ENCODE data around the gene DUSP10. TPM values are rescaled to one million over a fixed set of nuclear protein-coding genes. Genes with fewer than 3 reads are reported as not detected.
A peak's percentile ranks its signal among the peaks of the same experiment; 100 is the strongest.

Gene DUSP10
- polyA plus RNA-seq, 1 donor from 2014 or later: 8.6 TPM

DNA sequence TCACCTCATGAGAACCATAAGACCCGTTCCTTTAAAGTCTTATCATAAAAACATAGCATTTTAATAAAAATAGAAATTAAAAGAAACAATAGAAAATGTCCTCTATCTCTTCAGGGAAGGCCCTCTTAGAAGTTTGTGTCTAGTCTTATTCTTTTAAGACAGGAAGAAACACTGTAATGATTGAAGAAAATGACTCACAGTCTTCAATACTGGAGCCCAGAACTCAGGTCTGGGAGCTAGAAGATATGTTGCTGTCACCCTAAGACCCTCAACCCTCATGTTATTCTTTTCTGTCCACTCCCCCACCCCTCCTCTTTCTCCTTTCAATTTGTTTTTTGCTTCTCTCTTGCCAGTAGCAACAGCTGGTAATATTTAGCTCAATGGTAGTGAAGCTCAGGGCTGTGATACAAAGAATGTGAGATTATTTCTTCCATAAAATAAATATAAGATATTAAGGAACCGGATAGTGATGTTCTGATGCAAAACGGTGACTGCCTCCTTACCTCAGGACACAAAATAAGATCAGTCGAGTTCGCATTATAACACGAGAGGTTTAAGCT, 12.0 kb downstream of the DUSP10 start:
- no peak overlapping the region for H3K4me3 Mint-ChIP-seq
- peaks cover 0 to 4% (median 0%) of the 10 kb centered on the region in 3 donors for H3K9me3 Mint-ChIP-seq
- peaks cover 6% of the 10 kb centered on the region for H3K36me3 Mint-ChIP-seq
- peaks cover 26 to 51% (median 40%) of the 10 kb centered on the region in 3 donors for H3K4me1 Mint-ChIP-seq
- no peaks in the 10 kb centered on the region for H3K27me3 Mint-ChIP-seq
- H3K27ac Mint-ChIP-seq: no peak overlapping the region

DNA sequence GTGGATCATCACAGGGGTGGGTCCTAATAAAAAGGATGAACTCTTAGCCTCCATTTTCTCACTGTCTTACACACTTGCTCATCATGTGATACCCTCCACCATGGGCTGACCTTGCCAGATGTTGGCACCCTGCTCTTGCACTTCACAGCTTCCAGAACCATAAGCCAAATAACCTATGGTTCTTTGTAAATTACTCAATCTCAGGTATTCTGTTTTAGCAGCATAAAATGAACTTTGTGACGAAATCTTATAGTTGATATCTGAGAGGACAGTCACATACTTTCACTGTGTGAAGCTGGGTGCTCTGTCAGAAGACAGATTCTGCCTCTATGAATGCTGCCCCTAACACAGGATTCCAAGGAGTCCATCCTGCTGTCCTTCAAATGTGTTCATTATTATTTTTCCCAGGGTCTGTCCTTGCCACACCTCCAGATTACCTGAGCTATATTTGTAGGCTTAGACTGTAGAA, 13.8 kb downstream of the DUSP10 start:
- Mint-ChIP-seq H3K9me3 (peaks cover 3 to 6% (median 5%) of the 10 kb centered on the region in 3 donors), H3K4me1 (peaks cover 18 to 40% (median 28%) of the 10 kb centered on the region in 3 donors), H3K36me3 (peaks cover 10% of the 10 kb centered on the region), H3K27ac (peak overlapping the region in 1 of 3 donors; percentile 67), H3K27me3 (no peaks in the 10 kb centered on the region), H3K4me3 (peak overlapping the region in 1 of 4 donors; percentile 55)

DNA sequence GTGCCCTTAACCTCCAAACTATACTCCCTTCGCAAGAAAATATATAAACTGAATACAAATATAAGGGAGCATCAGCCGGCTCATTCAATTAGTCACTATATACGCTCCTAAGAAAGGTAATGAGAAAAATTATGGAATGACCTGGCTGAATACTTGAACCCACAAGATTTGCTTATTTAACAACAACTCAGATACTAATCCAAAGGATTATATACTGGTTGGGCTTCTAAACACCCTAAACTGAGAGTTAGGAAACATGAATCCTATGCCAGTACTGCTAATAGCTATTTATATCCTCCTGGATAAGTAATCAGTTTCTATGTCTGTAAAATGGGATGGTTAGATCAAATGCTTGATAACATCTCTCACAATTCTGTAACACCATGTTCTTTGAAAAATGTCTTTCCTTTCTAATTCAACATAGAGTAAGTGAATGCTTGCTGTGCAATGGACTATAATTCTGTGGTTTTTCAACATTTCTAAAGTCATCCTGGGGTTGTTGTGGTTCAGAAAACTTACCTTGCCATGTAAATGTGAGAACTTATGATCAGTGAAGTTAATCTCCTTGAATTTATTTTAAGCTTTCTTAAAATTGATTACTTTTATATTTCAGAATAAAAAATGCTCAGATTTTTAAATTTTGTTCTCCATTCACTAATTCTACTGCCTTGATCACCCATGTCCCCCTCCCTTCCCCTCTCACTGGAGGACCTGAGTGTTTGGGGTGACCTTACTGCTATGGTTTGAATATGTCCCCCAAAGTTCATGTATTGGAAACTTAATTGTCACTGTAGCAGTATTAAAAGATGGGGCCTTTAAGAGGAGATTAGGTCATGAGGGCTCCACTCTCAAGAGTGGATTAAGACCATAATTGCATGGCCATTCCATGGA, 14.5 kb downstream of the DUSP10 start:
- Mint-ChIP-seq H3K4me1 (peaks cover 16 to 42% (median 27%) of the 10 kb centered on the region in 3 donors), H3K27ac (peak overlapping the region in 1 of 3 donors; percentile 59), H3K36me3 (peaks cover 10% of the 10 kb centered on the region), H3K9me3 (peaks cover 3 to 6% (median 5%) of the 10 kb centered on the region in 3 donors), H3K27me3 (no peaks in the 10 kb centered on the region), H3K4me3 (peak overlapping the region in 1 of 4 donors; percentile 27)

DNA sequence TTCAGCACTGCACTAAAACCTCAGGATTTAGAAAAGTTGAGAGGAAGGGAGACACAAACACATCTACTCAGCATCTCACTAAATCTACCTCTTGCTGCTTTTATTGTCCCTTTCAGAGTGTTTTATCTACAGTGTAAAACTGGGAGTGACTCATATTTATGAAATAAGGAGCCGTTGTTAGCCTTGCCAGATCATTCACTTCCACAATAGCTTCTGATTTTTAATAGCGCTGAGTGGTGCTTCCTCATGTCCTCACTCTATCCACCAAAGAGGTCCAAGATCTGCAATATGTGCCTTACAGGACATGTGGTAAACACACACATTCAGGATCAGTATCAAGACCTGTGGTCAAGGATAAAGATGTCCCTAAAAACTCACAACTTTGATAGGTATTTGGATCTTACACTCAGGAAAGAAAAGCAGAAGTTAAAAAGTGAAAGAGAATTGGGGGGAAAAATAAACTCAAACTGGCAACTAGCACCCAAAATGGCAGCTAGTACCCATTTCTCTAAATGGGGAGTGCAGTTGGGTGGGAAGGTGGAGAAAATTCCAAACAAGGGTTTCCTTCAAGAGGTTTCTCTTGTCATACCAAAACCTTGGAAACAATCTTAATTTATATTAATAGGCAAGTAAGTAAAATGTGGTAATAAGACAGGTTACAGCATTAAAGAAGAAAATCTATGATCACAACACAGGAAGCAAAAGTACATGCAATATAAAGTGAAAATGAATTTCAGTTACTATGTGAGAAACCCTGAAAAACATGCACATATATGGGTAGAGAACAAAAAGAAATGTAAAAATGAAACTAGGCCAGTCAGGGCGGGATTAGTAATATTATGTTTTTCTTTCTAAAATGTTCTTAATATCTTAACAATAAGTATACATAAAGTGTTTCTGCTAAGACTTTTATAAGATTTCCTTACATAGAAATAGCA, 15.9 kb downstream of the DUSP10 start:
- Mint-ChIP-seq H3K4me3 (peak overlapping the region in 2 of 4 donors; percentile 82), H3K9me3 (peaks cover 3 to 6% (median 5%) of the 10 kb centered on the region in 3 donors), H3K27ac (peak overlapping the region in 2 of 3 donors; percentile 71 to 91), H3K4me1 (peaks cover 16 to 53% (median 28%) of the 10 kb centered on the region in 3 donors), H3K36me3 (peaks cover 12% of the 10 kb centered on the region), H3K27me3 (no peaks in the 10 kb centered on the region)

DNA sequence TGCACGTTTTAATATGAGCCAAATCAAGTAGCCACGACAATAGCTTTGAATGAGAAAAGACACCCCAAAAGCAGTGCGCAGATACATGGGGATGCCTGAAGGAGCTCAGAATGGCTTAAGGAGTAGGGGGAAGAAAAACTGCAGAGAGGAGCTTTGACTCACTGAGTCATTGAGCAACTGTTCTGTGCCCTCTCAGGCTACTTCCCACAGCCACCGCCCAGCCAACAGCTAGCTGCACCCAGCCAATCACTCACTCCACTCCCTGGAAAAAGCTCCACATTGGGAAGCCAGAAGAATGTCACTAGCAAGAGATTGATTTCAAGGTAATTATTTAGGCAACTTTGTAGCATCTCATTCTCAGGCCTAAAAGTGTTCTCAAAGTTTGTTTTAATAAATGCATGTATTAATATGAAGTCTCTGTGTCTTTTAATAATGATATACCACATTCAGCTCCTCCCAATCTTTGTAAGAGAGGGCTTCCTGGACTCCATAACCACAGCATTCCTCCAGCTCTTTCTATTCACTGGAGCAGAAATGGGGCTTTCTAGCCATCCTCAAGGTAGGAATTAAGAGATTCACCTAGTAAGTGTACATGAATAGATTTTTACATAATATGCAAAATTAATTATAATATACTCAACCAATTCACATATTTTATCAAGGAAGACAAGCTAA, 16.8 kb downstream of the DUSP10 start:
- no peaks in the 10 kb centered on the region for H3K27me3 Mint-ChIP-seq
- H3K9me3 Mint-ChIP-seq: peaks cover 3 to 6% (median 5%) of the 10 kb centered on the region in 3 donors
- peaks cover 18 to 58% (median 28%) of the 10 kb centered on the region in 3 donors for H3K4me1 Mint-ChIP-seq
- no peak overlapping the region for H3K4me3 Mint-ChIP-seq
- H3K27ac Mint-ChIP-seq: peak overlapping the region in 1 of 3 donors; percentile 77
- peaks cover 11% of the 10 kb centered on the region for H3K36me3 Mint-ChIP-seq

DNA sequence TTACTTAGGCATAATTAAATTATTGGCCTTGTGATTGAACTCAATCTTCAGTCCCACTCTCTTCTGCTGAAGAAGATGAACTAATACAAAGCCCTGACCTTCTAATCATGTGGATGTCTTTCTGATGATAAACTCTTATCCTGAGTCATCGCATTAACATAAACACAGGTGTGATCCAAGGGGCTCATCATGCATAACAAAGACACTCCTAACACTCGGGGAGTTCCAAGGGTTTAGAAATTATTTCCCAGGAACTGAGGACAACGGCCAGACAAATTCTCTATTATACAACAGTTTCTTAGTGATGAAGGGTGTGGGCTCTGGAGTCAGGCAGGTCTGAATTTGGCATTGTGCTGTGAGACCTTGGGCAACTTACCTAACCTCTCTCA, 18.0 kb downstream of the DUSP10 start:
- Mint-ChIP-seq H3K4me1 (peaks cover 20 to 57% (median 28%) of the 10 kb centered on the region in 3 donors), H3K27me3 (no peaks in the 10 kb centered on the region), H3K9me3 (peaks cover 3 to 6% (median 5%) of the 10 kb centered on the region in 3 donors), H3K4me3 (no peak overlapping the region), H3K27ac (peak overlapping the region in 2 of 3 donors; percentile 11 to 55), H3K36me3 (peaks cover 11% of the 10 kb centered on the region)

DNA sequence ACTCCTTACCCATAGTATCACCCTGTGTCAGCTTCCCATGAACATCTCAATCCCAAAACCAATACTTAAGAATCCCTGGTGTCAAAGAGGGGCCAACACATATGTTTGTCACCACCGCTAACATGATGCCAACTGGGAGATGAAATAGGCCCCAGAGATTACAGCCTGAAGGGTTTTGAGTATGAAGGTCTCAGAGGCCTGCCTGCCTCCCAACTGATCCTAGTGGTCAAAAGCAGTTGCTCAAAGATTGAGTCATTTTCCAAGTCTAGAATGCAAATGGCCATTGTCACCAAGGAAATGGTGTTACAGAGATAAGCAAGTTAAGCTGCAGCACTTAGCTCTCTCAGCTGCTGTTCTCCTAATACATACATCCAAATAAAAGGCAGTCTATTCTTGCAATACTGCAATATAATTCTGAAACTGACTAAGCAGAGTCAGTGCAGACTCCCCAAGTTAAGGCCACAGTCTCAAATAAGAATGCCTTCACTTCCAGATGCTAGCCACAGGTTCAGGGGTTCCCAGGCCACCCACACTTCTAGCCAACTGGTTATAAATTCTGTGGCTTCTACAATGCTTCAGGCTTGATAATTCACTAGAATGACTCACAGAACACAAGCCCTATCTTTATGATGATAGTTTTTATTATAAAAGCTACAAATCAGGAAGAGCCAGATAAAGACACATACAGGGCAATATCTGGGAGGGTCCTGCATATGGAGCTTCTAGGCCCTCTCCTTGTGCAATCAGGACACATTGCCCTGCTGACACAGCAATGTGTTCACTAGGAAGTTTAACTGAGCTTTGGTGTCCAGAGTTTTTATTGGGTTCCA, 18.7 kb downstream of the DUSP10 start:
- Mint-ChIP-seq H3K27ac (peak overlapping the region in 1 of 3 donors; percentile 18), H3K4me1 (peaks cover 19 to 51% (median 27%) of the 10 kb centered on the region in 3 donors), H3K27me3 (no peaks in the 10 kb centered on the region), H3K36me3 (peaks cover 14% of the 10 kb centered on the region), H3K9me3 (peaks cover 3 to 6% (median 5%) of the 10 kb centered on the region in 3 donors), H3K4me3 (no peak overlapping the region)

DNA sequence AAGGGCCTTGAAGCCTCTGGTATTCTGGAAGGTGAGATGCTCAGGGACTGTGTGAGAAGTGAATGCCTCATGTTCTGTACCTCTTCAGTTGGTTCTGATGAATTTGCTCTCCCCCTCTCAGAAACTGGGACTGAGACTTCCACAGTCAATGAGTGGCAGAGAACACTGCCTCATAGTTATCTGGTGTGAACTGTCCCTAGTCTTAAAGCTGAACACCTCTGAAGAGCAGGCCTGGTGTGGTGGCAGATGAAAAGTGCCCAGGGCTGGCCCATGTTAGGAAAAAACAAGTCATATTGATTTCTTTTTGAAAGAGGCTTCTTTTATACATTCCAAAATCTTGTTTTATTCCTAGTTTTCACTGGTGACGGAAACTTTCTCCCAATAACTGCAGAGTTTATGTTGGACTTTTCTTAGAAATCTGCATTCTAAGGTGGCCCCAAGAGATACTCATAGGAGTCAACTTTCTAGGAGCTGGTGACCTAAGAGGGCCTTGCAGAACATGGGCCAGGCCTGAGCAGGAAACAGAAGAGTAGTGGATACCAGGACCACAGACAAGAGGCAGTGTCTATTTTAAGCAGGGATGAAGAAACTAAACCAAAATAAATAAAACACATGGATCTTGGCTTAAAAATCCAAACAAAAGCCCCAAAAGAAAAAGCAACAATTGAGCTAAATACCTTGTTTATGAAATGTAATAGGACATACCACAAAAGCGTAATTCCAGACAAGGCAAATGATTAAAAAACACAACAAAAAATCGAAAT, 19.5 kb downstream of the DUSP10 start:
- Mint-ChIP-seq H3K4me3 (no peak overlapping the region), H3K27ac (peak overlapping the region in 2 of 3 donors; percentile 44 to 59), H3K27me3 (no peaks in the 10 kb centered on the region), H3K4me1 (peaks cover 19 to 43% (median 21%) of the 10 kb centered on the region in 3 donors), H3K36me3 (peaks cover 12% of the 10 kb centered on the region), H3K9me3 (peaks cover 3 to 6% (median 5%) of the 10 kb centered on the region in 3 donors)

DNA sequence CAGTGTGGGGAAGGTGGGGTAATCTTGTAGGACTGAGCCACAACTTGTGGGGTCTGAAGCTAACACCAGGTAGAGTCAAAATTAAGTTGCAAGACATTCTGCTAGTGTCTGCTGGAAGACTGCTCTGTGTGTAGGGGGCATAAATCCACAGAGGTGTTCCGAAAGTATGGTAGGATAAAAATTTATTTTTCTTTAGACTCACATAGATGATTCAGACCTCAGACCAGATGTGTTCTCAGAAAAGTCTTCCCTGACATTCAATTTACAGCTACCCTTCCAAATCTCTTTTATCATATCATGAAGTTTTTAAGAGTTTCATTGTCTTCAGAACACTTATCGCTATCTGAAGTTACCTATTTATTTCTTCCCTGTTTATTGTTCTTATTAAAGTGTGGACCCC, 21.3 kb downstream of the DUSP10 start:
- Mint-ChIP-seq H3K27me3 (no peaks in the 10 kb centered on the region), H3K36me3 (peaks cover 13% of the 10 kb centered on the region), H3K4me3 (no peak overlapping the region), H3K9me3 (peaks cover 3 to 5% (median 4%) of the 10 kb centered on the region in 3 donors), H3K4me1 (peaks cover 3 to 24% (median 11%) of the 10 kb centered on the region in 3 donors), H3K27ac (peak overlapping the region in 1 of 3 donors; percentile 32)

DNA sequence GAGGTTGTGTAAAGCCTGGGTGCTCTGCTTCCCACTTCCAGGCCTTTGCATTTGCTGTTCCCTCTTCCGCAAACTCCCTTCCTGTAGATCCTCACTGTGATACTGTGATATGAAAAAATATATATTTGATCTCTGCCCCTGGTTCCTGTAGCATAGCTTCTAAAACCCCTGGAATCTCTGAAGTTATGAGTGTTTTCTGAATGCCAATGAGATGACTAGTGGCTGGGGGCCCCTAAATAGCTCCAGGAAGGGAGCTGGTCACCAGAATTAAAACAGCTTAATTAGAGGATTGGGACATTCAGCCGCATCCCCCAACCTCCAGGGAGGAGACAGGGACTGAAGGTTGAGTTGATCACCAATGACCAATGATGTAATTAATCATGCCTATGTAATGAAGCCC, 21.9 kb downstream of the DUSP10 start:
- Mint-ChIP-seq H3K4me3 (no peak overlapping the region), H3K27ac (peak overlapping the region in 1 of 3 donors; percentile 32), H3K27me3 (no peaks in the 10 kb centered on the region), H3K36me3 (peaks cover 13% of the 10 kb centered on the region), H3K4me1 (peaks cover 3 to 23% (median 11%) of the 10 kb centered on the region in 3 donors), H3K9me3 (peaks cover 3 to 5% (median 3%) of the 10 kb centered on the region in 3 donors)

DNA sequence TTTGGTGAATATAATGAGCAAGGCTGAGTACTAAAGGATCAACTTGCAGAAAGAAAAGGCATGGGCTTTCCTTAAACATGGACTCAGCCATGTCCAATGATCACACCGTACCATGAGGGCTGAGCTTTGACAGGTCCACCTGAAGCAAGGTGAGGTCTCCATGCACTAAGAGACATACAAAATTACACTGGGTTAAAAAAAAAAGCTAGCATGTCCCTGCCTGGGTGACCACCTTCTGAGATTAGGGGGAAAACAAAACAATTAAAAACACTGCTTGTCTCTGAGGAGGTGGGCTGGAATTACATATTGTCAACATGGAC, 22.7 kb downstream of the DUSP10 start:
- peaks cover 13% of the 10 kb centered on the region for H3K36me3 Mint-ChIP-seq

DNA sequence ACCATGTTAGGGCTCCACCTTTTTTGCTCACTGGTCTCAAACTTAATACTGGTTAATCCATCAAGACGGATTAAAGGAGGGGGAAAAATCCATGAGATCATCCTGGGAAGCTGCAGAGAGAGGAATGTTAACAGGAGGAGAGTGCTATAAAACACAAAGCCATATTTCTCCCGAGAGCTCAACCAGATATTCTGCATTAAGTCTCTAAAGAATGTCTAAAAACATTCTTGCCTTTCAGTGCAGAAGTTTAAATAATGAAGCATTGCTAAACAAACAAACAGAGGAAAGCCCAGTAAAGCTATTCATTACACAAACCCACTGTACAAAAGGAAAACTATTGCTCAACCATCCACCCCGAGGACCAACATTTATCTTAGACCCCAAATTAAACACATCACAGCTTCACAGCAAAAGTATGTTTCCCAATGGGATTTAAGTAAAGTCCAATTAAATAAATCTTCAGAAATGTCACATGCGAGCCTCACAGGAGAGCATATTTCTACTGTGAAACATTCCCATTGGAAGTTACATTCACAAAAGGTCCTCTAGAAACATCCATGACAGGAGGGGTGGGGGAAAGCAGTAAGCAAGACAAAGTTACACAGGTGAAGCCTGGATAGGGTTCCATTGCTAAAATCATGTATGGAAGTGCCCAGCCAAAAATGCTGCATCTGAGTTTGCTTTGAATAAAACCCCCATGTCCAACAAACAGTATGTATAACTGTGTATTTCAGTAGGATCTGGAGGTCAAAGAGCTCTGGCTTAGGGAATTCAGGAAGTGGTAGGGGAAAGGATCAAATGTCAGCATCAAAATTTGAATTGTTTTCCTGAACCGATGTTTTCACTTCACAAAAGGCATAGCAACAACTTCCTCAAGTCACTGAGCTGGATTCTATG, 23.3 kb downstream of the DUSP10 start:
- Mint-ChIP-seq H3K4me1 (peaks cover 2 to 35% (median 20%) of the 10 kb centered on the region in 3 donors), H3K4me3 (peak overlapping the region in 1 of 4 donors; percentile 61), H3K9me3 (peaks cover 0 to under 1% (median 0%) of the 10 kb centered on the region in 3 donors), H3K27me3 (no peaks in the 10 kb centered on the region), H3K27ac (peak overlapping the region in 1 of 3 donors; percentile 24), H3K36me3 (peaks cover 10% of the 10 kb centered on the region)

More for the DNA sequence above, 22.7 kb downstream of the DUSP10 start:
- H3K4me1 Mint-ChIP-seq: peaks cover 2 to 30% (median 17%) of the 10 kb centered on the region in 3 donors
- no peak overlapping the region for H3K4me3 Mint-ChIP-seq
- H3K27ac Mint-ChIP-seq: peak overlapping the region in 1 of 3 donors; percentile 32
- no peaks in the 10 kb centered on the region for H3K27me3 Mint-ChIP-seq
- peaks cover 2 to 5% (median 3%) of the 10 kb centered on the region in 3 donors for H3K9me3 Mint-ChIP-seq

Data from IgD-negative memory B cell (primary cell).